Tibial artery (tissue), 4 donors: ENCODE results near the gene RPH3AL.
"Not testable (repeated sequence)": the region's sequence is repeated elsewhere in the genome, so short reads cannot be mapped to it uniquely, and the experiment has no call there.

ENCODE experiments used
- DNase-seq, 2 donors: peaks; one replicate each; pipeline ENCODE4 v3.0.0-alpha.2; 2019
- H3K27ac ChIP-seq, 2 donors: fragments of 200-600 bp; sonication (generic) in 1 of 2; 1 replicate in 1 of 2; 2 replicates in 1 of 2; pipeline ENCODE4 v1.5.1; 2018 to 2019; ENCODE audit warnings: mild to moderate bottlenecking in 1 of 2
- H3K27me3 ChIP-seq, 2 donors: fragments of 200-600 bp; sonication (generic) in 1 of 2; one replicate each; pipeline versions ENCODE4 v1.5.1 to v1.6.0; 2016 to 2019
- H3K36me3 ChIP-seq, 3 donors: fragments of 200-600 bp; sonication (generic) in 2 of 3; one replicate each; pipeline ENCODE4 v1.5.1; 2016 to 2019; ENCODE audit warnings: mild to moderate bottlenecking in 2 of 3
- H3K4me1 ChIP-seq, 4 donors: fragments of 200-600 bp; sonication (generic) in 2 of 4; 1 replicate in 3 of 4; 2 replicates in 1 of 4; pipeline ENCODE4 v1.5.1; 2016 to 2019
- H3K4me3 ChIP-seq, 2 donors: fragments of 200-600 bp; sonication (generic) in 1 of 2; 1 replicate in 1 of 2; 2 replicates in 1 of 2; pipeline ENCODE4 v1.5.1; 2018 to 2019; ENCODE audit warnings: mild to moderate bottlenecking in 2 of 2
- H3K9me3 ChIP-seq, 3 donors: fragments of 200-600 bp; sonication (generic) in 1 of 3; one replicate each; pipeline ENCODE4 v1.5.1; 2016 to 2019
- CTCF ChIP-seq, 2 experiments: fragments of 200-600 bp in 1 of 2; fragments of 450-650 bp in 1 of 2; IDR thresholded peaks; one replicate each; pipeline ENCODE4 v1.5.1; 2017 to 2019; ENCODE audit warnings: antibody characterized with exemption in 2 of 2, mild to moderate bottlenecking in 1 of 2, moderate library complexity in 1 of 2
- intact Hi-C: fragments of 100-400 bp; cut with DNase I; formaldehyde crosslinking; loops from one replicate; pipeline ENCODE4 v1.15.0; 2023; ENCODE audit warnings: low total_unique reads

RPH3AL gene

GRCh38 chr17:200586-200985 lies 152.0 kb downstream of the RPH3AL start:
- Histone ChIP-seq H3K4me3 (no peak overlapping the region), H3K4me1 (peaks cover 0 to 10% (median 0%) of the 10 kb centered on the region in 4 donors), H3K27ac (no peak overlapping the region), H3K9me3 (no peaks in the 10 kb centered on the region), H3K36me3 (no peaks in the 10 kb centered on the region), H3K27me3 (peaks cover 0 to 41% of the 10 kb centered on the region in 2 donors)
- intact Hi-C loops, result no loop called here
- DNase-seq, result no peak
- TF ChIP-seq CTCF (IDR thresholded peaks at IDR 0.05), result no peak

GRCh38 chr17:199806-200545 lies 152.6 kb downstream of the RPH3AL start:
- no peak overlapping the region for H3K27ac ChIP-seq
- no peak overlapping the region for H3K4me3 ChIP-seq

GRCh38 chr17:199191-199604 lies 153.4 kb downstream of the RPH3AL start:
- DNase-seq, result no peak
- no peak for TF ChIP-seq CTCF (IDR thresholded peaks at IDR 0.05)
- Histone ChIP-seq H3K9me3 (no peaks in the 10 kb centered on the region), H3K4me3 (no peak overlapping the region), H3K36me3 (no peaks in the 10 kb centered on the region), H3K27ac (no peak overlapping the region), H3K4me1 (peaks cover 0 to 10% (median 0%) of the 10 kb centered on the region in 4 donors), H3K27me3 (peaks cover 0 to 39% of the 10 kb centered on the region in 2 donors)
- intact Hi-C loops, result no loop called here

More at GRCh38 chr17:199806-200545, 152.6 kb downstream of the RPH3AL start:
- peaks cover 0 to 37% of the 10 kb centered on the region in 2 donors for H3K27me3 ChIP-seq
- no peak for DNase-seq
- H3K36me3 ChIP-seq, result no peaks in the 10 kb centered on the region
- TF ChIP-seq CTCF (IDR thresholded peaks at IDR 0.05), result no peak
- H3K4me1 ChIP-seq, result peaks cover 0 to 10% (median 0%) of the 10 kb centered on the region in 4 donors
- intact Hi-C loops, result no loop called here
- H3K9me3 ChIP-seq, result no peaks in the 10 kb centered on the region

- peaks cover 0 to 10% (median 0%) of the 10 kb centered on the region in 4 donors for H3K4me1 ChIP-seq
- H3K36me3 ChIP-seq, intact Hi-C loops, DNase-seq, H3K9me3 ChIP-seq, H3K4me3 ChIP-seq, H3K27ac ChIP-seq: not testable (repeated sequence)
- H3K27me3 ChIP-seq, result peaks cover 0 to 43% of the 10 kb centered on the region in 2 donors
These were observed 154.4 kb downstream of the RPH3AL start for GRCh38 chr17:198225-198624.

GRCh38 chr17:197352-197751 lies 155.3 kb downstream of the RPH3AL start:
- intact Hi-C loops, result no loop called here
- no peak overlapping the region for H3K27ac ChIP-seq
- TF ChIP-seq CTCF (IDR thresholded peaks at IDR 0.05), result no peak
- H3K9me3 ChIP-seq, result no peaks in the 10 kb centered on the region
- no peak for DNase-seq
- H3K27me3 ChIP-seq, result peaks cover 0 to 48% of the 10 kb centered on the region in 2 donors
- no peak overlapping the region for H3K4me3 ChIP-seq
- peaks cover 0 to 10% (median 0%) of the 10 kb centered on the region in 4 donors for H3K4me1 ChIP-seq
- H3K36me3 ChIP-seq, result no peaks in the 10 kb centered on the region

GRCh38 chr17:194828-195602 lies 157.6 kb downstream of the RPH3AL start:
- intact Hi-C loops, result no loop called here
- Histone ChIP-seq H3K27ac (no peak overlapping the region), H3K9me3 (no peaks in the 10 kb centered on the region), H3K4me1 (peaks cover 0 to 7% (median 0%) of the 10 kb centered on the region in 4 donors), H3K36me3 (no peaks in the 10 kb centered on the region), H3K4me3 (no peak overlapping the region), H3K27me3 (peaks cover 0 to 41% of the 10 kb centered on the region in 2 donors)
- no peak for DNase-seq
- TF ChIP-seq CTCF (IDR thresholded peaks at IDR 0.05), result no peak
